ENCODE measurements around the gene KRT73.

Gene KRT73

DNA sequence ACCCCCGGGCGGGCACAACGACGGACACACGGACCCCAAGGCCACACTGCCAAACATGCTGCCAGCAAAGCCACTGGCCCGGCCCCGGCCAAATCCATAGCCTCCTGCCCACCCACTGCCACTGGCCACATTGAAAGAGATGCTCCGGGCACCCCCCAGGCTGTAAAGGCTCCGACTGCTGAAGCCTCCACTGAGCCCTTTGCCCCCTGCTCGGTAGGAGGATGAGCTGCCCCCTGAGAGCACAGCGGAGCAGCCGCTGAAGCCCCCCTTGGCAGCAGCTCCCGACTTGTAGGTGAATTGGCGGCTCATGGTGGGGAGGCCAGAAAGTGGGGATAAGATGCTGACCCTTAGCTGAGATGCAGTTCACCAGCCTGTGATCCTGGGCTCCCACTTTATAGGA, at the start of gene KRT73:
TSS of gene KRT73 (minus strand) at position 344 of the 400 bp plus-strand sequence. CDS start at position 309, 35 bp downstream.
- no peak for DNase-seq (ENCODE audit: low spot score)

- DNase-seq (ENCODE audit: low spot score) = no peak
Measured at GRCh38 chr12:52667931-52668330, 49.6 kb upstream of the KRT73 start.

- no peak for DNase-seq (ENCODE audit: low spot score)
Measured at GRCh38 chr12:52667509-52667908, 49.1 kb upstream of the KRT73 start.

DNA sequence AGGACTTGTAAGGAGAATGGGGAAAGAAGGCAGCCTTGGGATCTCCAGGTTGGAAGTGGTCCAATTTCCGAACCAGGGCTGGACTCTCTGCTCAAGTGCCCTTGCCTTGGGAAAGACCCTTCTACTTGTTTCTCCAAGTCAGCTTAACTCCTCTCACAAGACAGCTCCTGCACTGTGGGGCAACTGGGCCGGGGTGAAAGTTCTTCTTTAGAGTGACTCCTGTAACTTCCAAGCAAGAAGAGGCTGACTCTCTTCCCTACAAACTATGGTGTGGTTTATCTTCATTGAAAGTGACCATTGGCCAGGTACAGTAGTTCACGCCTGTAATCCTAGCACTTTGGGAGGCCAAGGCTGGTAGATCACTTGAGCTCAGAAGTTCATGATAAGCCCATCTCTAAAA, 48.1 kb upstream of the KRT73 start:
- no peak for DNase-seq (ENCODE audit: low spot score)

DNA sequence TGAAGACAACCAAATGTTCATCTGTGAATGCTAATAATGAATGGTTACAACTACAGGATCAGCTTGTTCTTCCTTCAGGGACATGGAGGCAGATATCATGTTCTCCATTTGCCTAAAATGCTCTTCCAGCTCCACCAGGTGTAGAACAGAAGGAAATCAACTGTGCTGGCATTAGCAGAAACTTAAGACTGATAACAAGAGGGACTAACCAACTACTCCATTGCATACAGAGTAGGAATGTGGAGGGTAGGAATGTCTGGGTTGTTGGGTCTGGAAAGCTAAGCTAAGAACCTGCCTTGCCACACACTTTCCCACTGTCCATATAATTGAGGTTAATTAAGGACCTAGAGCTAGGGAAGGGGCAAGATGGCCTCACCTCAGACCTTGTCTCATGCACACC, 45.1 kb upstream of the KRT73 start:
- no peak for DNase-seq (ENCODE audit: low spot score)

DNA sequence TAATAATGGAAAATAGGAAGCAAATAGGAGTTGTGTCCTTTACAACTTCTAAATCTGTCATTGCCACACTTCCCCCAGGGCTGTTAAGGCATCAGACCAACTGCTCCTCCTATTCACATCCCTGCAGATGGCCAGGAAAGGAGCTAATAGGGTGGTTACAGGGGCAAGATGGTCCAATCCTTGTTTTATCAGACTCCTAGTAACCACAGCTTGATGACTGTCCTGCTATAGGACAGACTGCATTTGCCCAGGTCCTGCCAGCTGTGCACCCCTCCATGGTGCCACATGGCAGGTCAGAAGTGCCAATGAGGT, 44.5 kb upstream of the KRT73 start:
- DNase-seq (ENCODE audit: low spot score) = no peak

- no peak for DNase-seq (ENCODE audit: low spot score)
Measured at GRCh38 chr12:52662093-52662917, 43.9 kb upstream of the KRT73 start.

DNA sequence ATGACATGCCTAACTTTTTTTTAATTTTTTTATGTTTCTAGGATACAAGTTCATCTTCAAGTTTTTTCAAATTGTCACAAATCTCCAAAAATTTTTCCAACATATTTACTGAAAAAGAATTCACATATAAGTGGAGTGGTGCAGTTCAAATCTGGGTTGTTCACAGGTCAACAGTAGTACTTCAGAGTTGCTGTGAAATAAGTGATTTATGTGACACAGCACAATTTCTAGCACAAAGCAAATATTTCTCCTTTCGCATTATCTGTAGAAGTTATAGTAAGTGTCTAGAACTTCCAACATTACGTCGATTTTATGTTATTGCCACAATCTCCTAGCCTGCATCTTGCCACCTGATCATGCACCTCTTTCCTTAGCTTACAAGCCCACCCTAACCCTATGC, 43.3 kb upstream of the KRT73 start:
- no peak for DNase-seq (ENCODE audit: low spot score)

GRCh38 chr12:52660934-52661499, 42.7 kb upstream of the KRT73 start:
- DNase-seq (ENCODE audit: low spot score) = no peak

DNA sequence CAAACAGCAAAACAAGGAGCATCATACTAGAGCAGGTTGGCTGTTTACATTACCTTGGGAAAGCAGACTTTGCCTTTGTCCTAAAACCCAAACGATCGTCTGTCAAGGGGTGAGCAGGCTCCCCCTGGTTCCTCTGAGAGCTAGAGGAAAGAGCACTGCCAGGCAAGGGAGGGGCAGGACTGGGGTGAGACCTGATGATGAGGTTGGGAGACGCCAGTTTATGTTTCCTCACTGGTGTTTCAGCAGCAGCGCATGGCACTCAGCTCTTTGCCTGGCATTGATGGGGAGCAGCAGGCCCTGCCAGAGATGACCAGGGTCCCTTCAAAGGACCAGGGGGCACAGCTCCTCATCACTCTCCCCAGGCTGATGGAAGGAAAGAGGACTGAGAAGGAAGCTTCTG, 41.6 kb upstream of the KRT73 start:
- no peak for DNase-seq (ENCODE audit: low spot score)

GRCh38 chr12:52659395-52659794, 41.0 kb upstream of the KRT73 start:
- DNase-seq (ENCODE audit: low spot score) = no peak

DNA sequence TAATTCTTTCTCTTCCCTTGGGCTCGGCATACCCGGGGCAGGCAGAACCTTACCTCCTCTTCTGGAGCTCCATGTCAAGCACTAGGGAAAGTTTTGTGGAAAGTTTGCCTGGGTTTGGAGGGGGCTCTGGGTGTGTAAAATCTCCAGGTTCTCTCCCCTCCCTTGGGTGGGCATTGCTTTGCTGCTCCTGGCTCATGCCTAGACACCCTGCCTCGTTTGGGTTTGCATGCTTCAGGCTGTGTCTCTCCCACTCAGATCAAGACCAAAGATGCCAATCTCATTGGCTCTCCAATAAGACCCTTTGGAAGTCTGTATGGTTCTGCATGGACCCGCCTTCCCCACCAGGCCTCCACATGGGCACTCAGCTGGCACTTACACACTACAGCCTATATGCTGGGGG, 39.8 kb upstream of the KRT73 start:
- DNase-seq (ENCODE audit: low spot score) = no peak

DNA sequence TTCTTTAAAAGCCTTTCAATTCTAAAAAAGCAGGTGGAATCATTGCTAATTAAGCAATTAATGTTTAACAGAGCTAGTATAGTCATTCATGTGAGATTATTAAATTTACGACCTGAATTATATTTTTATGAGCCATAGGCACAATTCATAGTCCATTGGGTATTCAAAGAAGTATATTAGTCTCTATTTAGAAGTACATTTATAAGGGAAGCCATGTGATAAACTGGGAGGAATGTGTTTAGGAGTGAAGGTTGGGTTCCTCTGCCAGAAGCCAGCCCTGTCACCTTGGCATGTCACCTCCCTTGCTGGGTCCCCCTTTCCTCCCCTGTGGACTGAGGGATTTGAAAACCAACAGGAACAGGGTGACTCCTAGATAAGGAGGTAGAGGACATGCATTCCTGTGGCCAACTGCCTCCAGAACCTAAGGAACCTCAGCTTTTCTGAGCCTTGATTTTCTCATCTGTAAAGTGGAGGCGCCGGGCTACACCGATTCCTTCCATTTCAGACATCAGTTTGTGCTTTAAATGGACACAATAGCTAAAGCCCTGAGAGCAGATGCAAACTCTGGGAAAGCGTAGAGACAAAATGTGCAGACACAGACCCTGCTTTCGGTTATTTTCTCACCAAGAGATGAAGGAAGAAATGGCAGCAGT, 39.0 kb upstream of the KRT73 start:
- no peak for DNase-seq (ENCODE audit: low spot score)

- no peak for DNase-seq (ENCODE audit: low spot score)
Measured at GRCh38 chr12:52656616-52657015, 38.3 kb upstream of the KRT73 start.

DNA sequence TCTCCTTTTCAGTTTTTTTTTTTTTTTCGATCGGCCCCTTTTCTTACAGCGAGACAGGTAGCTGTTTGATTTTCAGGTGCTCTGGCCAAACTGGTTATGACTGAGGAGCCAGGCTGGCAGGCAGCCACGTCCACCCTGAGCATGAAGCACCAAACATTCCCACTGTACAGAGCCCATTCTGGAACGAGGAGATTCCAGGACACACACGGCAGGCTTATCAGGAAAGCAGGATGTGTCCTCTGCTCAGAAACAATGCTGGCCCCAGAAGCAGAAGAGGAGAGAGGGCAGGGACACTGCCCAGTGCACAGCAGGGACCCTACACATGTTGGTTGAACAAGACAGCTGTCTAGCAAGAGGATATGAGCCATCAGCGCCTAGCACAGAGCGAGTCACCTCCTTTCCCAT, 37.4 kb upstream of the KRT73 start:
- DNase-seq (ENCODE audit: low spot score) = no peak

GRCh38 chr12:52655251-52655650, 36.9 kb upstream of the KRT73 start:
- DNase-seq (ENCODE audit: low spot score) = no peak

- DNase-seq (ENCODE audit: low spot score) = no peak
Measured at GRCh38 chr12:52651726-52652261, 33.4 kb upstream of the KRT73 start, which contains the start of gene KRT2. Gene KRT2, minus strand, starts transcription at chr12:52652211. Its CDS starts 69 bp downstream, at chr12:52652142.

- DNase-seq (ENCODE audit: low spot score) = no peak
Measured at GRCh38 chr12:52650520-52651081, 32.2 kb upstream of the KRT73 start.

DNA sequence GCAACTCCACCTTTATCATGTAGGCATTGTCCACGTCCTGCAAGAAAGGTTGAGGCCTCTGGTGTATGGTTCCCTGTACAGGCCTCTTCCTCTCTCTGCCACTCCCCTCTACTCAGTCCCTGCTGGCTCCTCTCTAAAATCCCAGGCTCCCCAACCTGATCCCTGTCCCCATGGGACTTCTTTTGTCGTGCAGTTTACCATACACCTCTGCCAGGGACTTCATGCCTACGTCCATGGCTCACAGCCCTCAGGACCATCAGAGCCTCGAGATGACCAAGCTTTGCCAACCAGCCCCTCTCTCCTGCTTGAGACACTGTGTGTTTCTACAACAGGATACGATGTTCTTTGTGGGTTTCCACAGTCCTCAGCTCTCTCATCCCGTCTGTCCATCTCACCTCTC, 30.7 kb upstream of the KRT73 start:
- no peak for DNase-seq (ENCODE audit: low spot score)

DNA sequence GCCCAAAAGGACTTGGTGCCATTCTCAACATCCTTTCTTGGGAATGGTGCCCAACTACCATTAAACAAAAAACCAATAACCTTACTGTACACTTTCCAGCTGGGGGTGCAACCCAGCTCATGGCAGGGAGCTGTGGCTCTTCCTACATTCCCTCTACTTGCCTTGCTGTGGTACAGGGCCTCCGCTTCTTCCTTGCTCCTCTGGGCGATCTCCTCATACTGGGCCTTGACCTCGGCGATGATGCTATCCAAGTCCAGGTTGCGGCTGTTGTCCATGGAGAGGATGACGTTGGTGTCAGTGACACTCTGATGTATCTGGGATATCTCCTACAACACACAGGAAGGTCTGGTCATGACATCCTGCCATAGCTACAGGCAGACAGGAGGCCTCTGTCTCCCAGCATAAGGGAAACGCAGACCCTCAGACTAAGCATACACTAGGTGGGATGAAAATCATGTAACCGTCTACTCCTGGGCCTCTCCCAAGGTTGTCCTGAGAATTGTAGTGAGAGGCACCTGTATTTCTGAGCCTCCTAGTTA, 29.7 kb upstream of the KRT73 start:
- no peak for DNase-seq (ENCODE audit: low spot score)

DNA sequence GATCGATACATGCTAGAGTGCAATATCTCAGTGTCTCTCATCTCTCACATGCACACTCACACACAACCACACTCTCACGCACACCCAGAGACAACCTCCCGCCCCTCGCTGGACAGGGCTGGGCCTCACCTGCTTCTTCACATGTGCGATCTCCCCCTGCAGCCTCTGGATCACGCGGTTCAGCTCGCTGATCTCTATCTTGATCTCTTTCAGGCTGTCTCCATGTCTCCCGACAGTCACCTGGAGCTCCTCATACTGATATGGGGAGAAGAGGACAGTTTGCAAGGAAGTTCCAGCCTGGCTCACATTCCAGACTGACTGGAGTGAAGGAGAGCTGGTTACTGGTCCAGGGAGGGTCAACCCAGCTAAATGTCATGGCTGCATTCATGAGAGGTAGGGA, 29.2 kb upstream of the KRT73 start:
- no peak for DNase-seq (ENCODE audit: low spot score)

DNA sequence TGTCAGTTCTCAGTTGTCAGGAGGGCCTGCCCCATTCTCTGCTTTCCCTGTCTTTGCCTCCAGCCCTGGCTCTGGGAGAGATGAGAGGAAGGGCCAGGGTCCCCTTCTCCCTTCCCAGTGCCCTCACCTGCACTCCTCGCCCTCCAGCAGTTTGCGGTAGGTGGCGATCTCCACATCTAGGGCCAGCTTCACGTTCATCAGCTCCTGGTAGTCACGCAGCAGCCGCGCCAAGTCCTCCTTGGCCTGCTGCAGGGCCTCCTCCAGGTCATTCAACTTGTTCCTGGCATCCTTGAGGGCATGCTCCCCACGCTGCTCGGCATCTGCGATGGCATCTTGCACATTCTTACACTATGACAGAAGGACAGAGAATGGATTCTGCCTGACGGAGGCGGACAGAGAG, 28.3 kb upstream of the KRT73 start:
- DNase-seq (ENCODE audit: low spot score) = no peak

DNA sequence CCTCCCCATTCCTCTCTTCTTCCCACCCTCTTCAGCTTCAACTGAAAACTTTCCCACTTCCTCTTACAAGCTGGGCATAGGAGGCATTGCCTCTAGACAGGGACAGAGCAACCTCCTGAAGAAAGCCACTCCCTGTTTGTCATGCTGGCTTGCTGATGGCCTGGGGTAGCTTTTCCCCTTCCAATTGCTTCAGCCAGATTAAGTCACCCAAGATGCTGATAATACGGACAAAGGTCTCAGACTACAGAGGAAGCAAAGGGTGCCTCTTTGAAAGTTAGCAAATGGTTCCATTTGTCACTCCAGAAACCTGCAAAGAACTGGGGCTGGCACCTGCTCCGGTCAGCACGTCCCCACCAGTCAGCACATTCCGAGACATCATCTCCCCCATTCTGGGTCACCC, 27.6 kb upstream of the KRT73 start:
- no peak for DNase-seq (ENCODE audit: low spot score)
